ENCODE results near the gene DOK3. TPM values are rescaled to one million over a fixed set of nuclear protein-coding genes. Genes with fewer than 3 reads are reported as not detected.

DOK3 gene
- total and polyA plus RNA-seq, 10 of the 15 experiments (the other 5 are each of a cell fraction or from before 2014, with no cell fraction given), result 6.6 to 107 (median 52.1) TPM

- TF ChIP-seq CUX1 (IDR thresholded peaks at IDR 0.05; ENCODE audit: insufficient replicate concordance, low read depth, low read length) (no peak), STAT1 (conservative IDR thresholded peaks at IDR 0.05) (no peak), SIX5 (IDR thresholded peaks at IDR 0.05; ENCODE audit: low read depth, low read length, severe bottlenecking) (no peak), LARP7 (IDR thresholded peaks at IDR 0.05) (no peak), ZNF24 (IDR thresholded peaks at IDR 0.05) (no peak), SMC3 (IDR thresholded peaks at IDR 0.05; ENCODE audit: borderline replicate concordance, low read length) (peak; percentile 71), CREB1 (IDR thresholded peaks at IDR 0.05; ENCODE audit: low read depth) (no peak), SPI1 (IDR thresholded peaks at IDR 0.05; ENCODE audit: borderline replicate concordance, insufficient read depth, low read depth, low read length) (no peak)
- TF ChIP-seq, protein P1, sequence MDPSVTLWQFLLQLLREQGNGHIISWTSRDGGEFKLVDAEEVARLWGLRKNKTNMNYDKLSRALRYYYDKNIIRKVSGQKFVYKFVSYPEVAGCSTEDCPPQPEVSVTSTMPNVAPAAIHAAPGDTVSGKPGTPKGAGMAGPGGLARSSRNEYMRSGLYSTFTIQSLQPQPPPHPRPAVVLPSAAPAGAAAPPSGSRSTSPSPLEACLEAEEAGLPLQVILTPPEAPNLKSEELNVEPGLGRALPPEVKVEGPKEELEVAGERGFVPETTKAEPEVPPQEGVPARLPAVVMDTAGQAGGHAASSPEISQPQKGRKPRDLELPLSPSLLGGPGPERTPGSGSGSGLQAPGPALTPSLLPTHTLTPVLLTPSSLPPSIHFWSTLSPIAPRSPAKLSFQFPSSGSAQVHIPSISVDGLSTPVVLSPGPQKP (IDR thresholded peaks at IDR 0.05; ENCODE audit: low read depth, low read length), result no peak
- TF ChIP-seq, protein P2, sequence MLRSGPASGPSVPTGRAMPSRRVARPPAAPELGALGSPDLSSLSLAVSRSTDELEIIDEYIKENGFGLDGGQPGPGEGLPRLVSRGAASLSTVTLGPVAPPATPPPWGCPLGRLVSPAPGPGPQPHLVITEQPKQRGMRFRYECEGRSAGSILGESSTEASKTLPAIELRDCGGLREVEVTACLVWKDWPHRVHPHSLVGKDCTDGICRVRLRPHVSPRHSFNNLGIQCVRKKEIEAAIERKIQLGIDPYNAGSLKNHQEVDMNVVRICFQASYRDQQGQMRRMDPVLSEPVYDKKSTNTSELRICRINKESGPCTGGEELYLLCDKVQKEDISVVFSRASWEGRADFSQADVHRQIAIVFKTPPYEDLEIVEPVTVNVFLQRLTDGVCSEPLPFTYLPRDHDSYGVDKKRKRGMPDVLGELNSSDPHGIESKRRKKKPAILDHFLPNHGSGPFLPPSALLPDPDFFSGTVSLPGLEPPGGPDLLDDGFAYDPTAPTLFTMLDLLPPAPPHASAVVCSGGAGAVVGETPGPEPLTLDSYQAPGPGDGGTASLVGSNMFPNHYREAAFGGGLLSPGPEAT (IDR thresholded peaks at IDR 0.05; ENCODE audit: low read depth), result peak; percentile 71
Observed at GRCh38 chr5:177500685-177501522, 8.7 kb downstream of the DOK3 start (continued).

All from GM12878 (cell line).